GM23248 (cell line): ENCODE data around the gene RPS6KB2. TPM values are rescaled to one million over a fixed set of nuclear protein-coding genes. Genes with fewer than 3 reads are reported as not detected.
"Not testable (repeated sequence)": the region's sequence is repeated elsewhere in the genome, so short reads cannot be mapped to it uniquely, and the experiment has no call there.

Experiments
- DNase-seq: peaks from one replicate; pipeline ENCODE4 v3.0.0-alpha.2; 2015
- H2AFZ ChIP-seq: fragments of 200-600 bp; sonication (generic); 2 replicates; pipeline ENCODE4 v1.6.1; 2016; ENCODE audit warnings: antibody characterized with exemption
- H3F3A ChIP-seq: fragments of 200-600 bp; sonication (generic); 2 replicates; pipeline ENCODE4 v1.6.1; 2016; ENCODE audit warnings: mild to moderate bottlenecking, antibody characterized with exemption, mixed run types; ENCODE audit not compliant: insufficient read depth
- H3K27ac ChIP-seq: fragments of 200-600 bp; sonication (generic); 2 replicates; pipeline ENCODE4 v1.5.1; 2016; ENCODE audit warnings: mild to moderate bottlenecking
- H3K27me3 ChIP-seq: fragments of 200-600 bp; sonication (generic); replicated peaks from 2 replicates; pipeline ENCODE4 v1.6.1; 2016; ENCODE audit warnings: mild to moderate bottlenecking; ENCODE audit not compliant: insufficient read depth
- H3K36me3 ChIP-seq: fragments of 200-600 bp; sonication (generic); 2 replicates; pipeline ENCODE4 v1.6.1; 2016; ENCODE audit warnings: low read depth, mild to moderate bottlenecking
- H3K4me1 ChIP-seq: fragments of 200-600 bp; sonication (generic); 2 replicates; pipeline ENCODE4 v1.6.1; 2016; ENCODE audit warnings: mild to moderate bottlenecking; ENCODE audit not compliant: insufficient read depth
- H3K4me2 ChIP-seq: fragments of 200-600 bp; sonication (generic); one replicate; pipeline ENCODE4 v1.6.1; 2016; ENCODE audit warnings: mild to moderate bottlenecking; ENCODE audit not compliant: unreplicated experiment
- H3K4me3 ChIP-seq: fragments of 200-600 bp; sonication (generic); 2 replicates; pipeline ENCODE4 v1.5.1; 2016; ENCODE audit warnings: mild to moderate bottlenecking
- H3K79me2 ChIP-seq: fragments of 200-600 bp; sonication (generic); 2 replicates; pipeline ENCODE4 v1.6.1; 2016; ENCODE audit warnings: mild to moderate bottlenecking; ENCODE audit not compliant: insufficient read depth
- H3K9ac ChIP-seq: fragments of 200-600 bp; sonication (generic); 2 replicates; pipeline ENCODE4 v1.6.1; 2016; ENCODE audit warnings: mild to moderate bottlenecking
- H3K9me2 ChIP-seq: fragments of 200-600 bp; sonication (generic); 2 replicates; pipeline ENCODE4 v1.6.1; 2016; ENCODE audit warnings: mixed run types, mild to moderate bottlenecking, moderate library complexity; ENCODE audit not compliant: insufficient read depth
- H3K9me3 ChIP-seq: fragments of 200-600 bp; sonication (generic); one replicate; pipeline ENCODE4 v1.6.1; 2017; ENCODE audit warnings: low read depth
- H4K20me1 ChIP-seq: fragments of 200-600 bp; sonication (generic); 2 replicates; pipeline ENCODE4 v1.6.0; 2016; ENCODE audit not compliant: insufficient read depth
- EZH2 ChIP-seq: fragments of 200-600 bp; sonication (generic); IDR thresholded peaks from 2 replicates; pipeline ENCODE4 v1.6.1; 2018; ENCODE audit warnings: antibody characterized with exemption, mild to moderate bottlenecking; ENCODE audit not compliant: insufficient read depth, poor library complexity, severe bottlenecking
- EZH2phosphoT487 ChIP-seq: fragments of 200-600 bp; sonication (generic); IDR thresholded peaks from 2 replicates; pipeline ENCODE4 v1.6.1; 2018; ENCODE audit warnings: antibody characterized with exemption, moderate library complexity, mild to moderate bottlenecking, low read depth; ENCODE audit not compliant: insufficient read depth
- whole genome bisulfite sequencing, 2 experiments: methylation state at CpG; one replicate each; pipeline ENCODE4 v1.1.6; 2015 to 2017; ENCODE audit warnings: low lambda C conversion rate in 2 of 2, low coverage in 1 of 2; ENCODE audit errors: missing lambda C conversion rate in 2 of 2; 5-methylcytosine and 5-hydroxymethylcytosine counted together
- in situ Hi-C: fragments of 300-500 bp; cut with MboI; formaldehyde crosslinking; loops from 2 replicates; pipeline ENCODE4 v1.15.0; 2020
- polyA plus RNA-seq: library from polyadenylated mRNA; unstranded; fragments of >200 nt; fragmentation: Nextera tagmentation; extraction: Ambion mirVana; gene quantifications from 2 replicates; pipeline ENCODE4 v1.2.1, GENCODE V29; 2016
- total RNA-seq: library from RNA; depleted of rRNA; stranded (reverse); fragments of >200 nt; shearing (Covaris generic); gene quantifications from 2 replicates; pipeline ENCODE4 v1.2.3, GENCODE V29; 2014

RPS6KB2 gene
- total and polyA plus RNA-seq, 2 experiments from 2014 or later: 52.3 to 68.0 TPM

DNA sequence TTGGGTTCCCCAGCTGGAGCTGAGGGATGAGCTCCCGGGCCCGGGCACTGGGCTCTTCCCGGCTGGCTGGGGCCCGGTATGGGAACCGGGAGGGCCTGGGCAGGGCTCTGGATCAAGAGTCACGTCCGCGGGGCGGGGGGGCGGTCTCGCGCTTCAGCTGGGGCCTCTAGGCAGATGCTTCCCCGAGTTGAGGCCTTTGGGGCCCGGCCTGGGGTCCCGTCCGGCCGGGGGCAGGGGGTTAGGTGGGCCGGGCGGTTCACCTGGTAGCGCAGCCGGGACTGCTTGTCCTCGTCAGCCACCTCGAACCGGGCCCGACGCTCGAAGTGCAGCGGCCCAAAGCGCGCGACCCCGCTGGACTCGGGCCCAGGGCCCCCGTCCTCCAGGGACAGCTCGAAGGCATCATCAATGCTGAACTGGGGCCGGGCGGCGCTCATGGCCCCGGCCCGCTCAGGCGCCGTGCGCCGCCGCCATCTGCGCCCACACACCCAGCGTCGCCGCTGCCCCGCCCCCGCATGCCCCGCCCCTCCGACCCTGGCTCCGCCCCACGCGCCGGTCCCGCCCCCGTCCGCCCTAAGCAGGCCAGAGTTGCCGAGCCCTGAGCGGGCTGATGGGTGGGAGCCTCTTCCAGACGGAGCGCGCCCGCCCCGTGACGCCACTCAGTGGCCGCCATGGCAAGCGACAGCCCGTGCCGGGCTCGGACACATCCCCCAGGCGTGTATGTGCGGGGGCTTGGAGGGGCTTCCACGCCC, 40.6 kb downstream of the RPS6KB2 start, which contains the start of gene TMEM134:
TSS of gene TMEM134 (minus strand) at position 493 of the 749 bp plus-strand sequence. CDS start at position 434, 59 bp downstream.
- no peaks in the 10 kb centered on the region for H3K9me3 ChIP-seq
- no peaks in the 10 kb centered on the region for H3K36me3 ChIP-seq
- TF ChIP-seq EZH2 (no peak), EZH2phosphoT487 (no peak)
- H3K4me2 ChIP-seq: peak within 1 kb of the TSS; percentile 86
- peak within 1 kb of the TSS; percentile 89 for H3K4me3 ChIP-seq
- H3K79me2 ChIP-seq: peaks cover 23% of the 10 kb centered on the region; the same call in 1 of the 2 replicates
- H4K20me1 ChIP-seq: no peaks in the 10 kb centered on the region
- no peaks in the 10 kb centered on the region for H3F3A ChIP-seq
- no peaks in the 10 kb centered on the region for H3K9me2 ChIP-seq
- peaks cover 4% of the 10 kb centered on the region; the same call in 1 of the 2 replicates for H3K4me1 ChIP-seq
- H3K9ac ChIP-seq: peak within 1 kb of the TSS; percentile 94
- WGBS, 2 experiments: 0 to 3% methylated on average over 6 to 49 of the region's 76 CpGs
- DNase-seq: peak; percentile 97
- in situ Hi-C loops: no loop called here
- H3K27ac ChIP-seq: peak within 1 kb of the TSS; percentile 81
- peak within 1 kb of the TSS; percentile 95 for H2AFZ ChIP-seq
- no peaks in the 10 kb centered on the region for H3K27me3 ChIP-seq

- H2AFZ ChIP-seq: peak overlapping the region; percentile 95
- H3K4me2 ChIP-seq: peak overlapping the region; percentile 86
- H3K36me3 ChIP-seq: no peaks in the 10 kb centered on the region
Observed at GRCh38 chr11:67469508-67469811, 41.2 kb downstream of the RPS6KB2 start.

DNA sequence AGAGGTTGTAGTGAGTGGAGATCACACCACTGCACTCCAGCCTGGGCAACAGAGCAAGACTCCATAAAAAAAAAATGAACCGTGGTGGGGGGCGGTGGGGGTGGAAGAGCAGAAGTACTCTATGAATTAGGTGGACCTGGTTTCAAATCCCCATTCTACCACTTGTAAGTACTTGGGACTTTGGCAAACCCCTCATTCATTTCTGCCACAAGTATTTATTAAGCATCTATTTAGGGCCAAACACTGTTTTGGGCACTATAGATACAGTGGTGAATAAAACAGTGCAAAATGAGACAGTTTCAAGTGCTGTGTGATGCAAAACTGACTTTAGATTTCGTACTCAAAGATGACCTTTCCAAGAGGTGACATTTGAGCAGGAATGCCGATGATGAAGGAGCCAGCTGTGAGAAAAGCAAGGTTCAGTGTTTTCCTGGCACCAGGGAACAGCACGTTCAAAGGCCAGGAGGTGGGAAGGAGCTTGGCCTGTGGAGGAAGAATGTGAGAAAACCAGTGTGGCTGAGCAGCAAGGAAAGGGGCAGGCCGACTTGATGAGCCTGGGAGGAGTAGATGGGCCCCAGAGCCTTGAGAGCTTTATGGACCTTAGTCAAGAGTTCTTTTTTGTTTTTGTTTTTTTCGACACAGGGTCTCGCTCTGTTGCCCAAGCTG, 42.2 kb downstream of the RPS6KB2 start:
- DNase-seq: no peak
- H4K20me1 ChIP-seq: no peaks in the 10 kb centered on the region
- H3K9me3 ChIP-seq: no peaks in the 10 kb centered on the region
- peaks cover 23% of the 10 kb centered on the region; the same call in 1 of the 2 replicates for H3K79me2 ChIP-seq
- H3K9ac ChIP-seq: no peak overlapping the region
- no peaks in the 10 kb centered on the region for H3K9me2 ChIP-seq
- no peaks in the 10 kb centered on the region for H3K36me3 ChIP-seq
- no peaks in the 10 kb centered on the region for H3F3A ChIP-seq
- H3K4me1 ChIP-seq: peaks cover 4% of the 10 kb centered on the region; the same call in 1 of the 2 replicates
- no peak overlapping the region for H2AFZ ChIP-seq
- H3K4me3 ChIP-seq: no peak overlapping the region
- WGBS, 2 experiments: 75 to 82% methylated on average over 8 of the region's 8 CpGs
- H3K27me3 ChIP-seq: no peaks in the 10 kb centered on the region
- in situ Hi-C loops: no loop called here
- H3K27ac ChIP-seq: no peak overlapping the region
- TF ChIP-seq EZH2 (no peak), EZH2phosphoT487 (no peak)
- no peak overlapping the region for H3K4me2 ChIP-seq

More at GRCh38 chr11:67469508-67469811, 41.2 kb downstream of the RPS6KB2 start:
- WGBS, 2 experiments: 8 to 9% methylated on average over 9 of the region's 9 CpGs
- H3K27ac ChIP-seq: peak overlapping the region; percentile 56
- H4K20me1 ChIP-seq: no peaks in the 10 kb centered on the region
- H3K4me3 ChIP-seq: peak overlapping the region; percentile 89
- no peaks in the 10 kb centered on the region for H3K9me2 ChIP-seq
- TF ChIP-seq EZH2 (no peak), EZH2phosphoT487 (no peak)
- peaks cover 23% of the 10 kb centered on the region; the same call in 1 of the 2 replicates for H3K79me2 ChIP-seq
- peaks cover 4% of the 10 kb centered on the region; the same call in 1 of the 2 replicates for H3K4me1 ChIP-seq
- peak overlapping the region; percentile 94 for H3K9ac ChIP-seq
- no peaks in the 10 kb centered on the region for H3F3A ChIP-seq
- no peaks in the 10 kb centered on the region for H3K9me3 ChIP-seq
- H3K27me3 ChIP-seq: no peaks in the 10 kb centered on the region
- DNase-seq: no peak
- in situ Hi-C loops: no loop called here

GRCh38 chr11:67472882-67473281, 44.6 kb downstream of the RPS6KB2 start:
- DNase-seq: no peak
- no peaks in the 10 kb centered on the region for H3K27me3 ChIP-seq
- H3K4me3 ChIP-seq: no peak overlapping the region
- peaks cover 4% of the 10 kb centered on the region; the same call in 1 of the 2 replicates for H3K4me1 ChIP-seq
- no peak overlapping the region for H3K9ac ChIP-seq
- WGBS, 2 experiments: 65 to 77% methylated on average over 7 of the region's 7 CpGs
- no peak overlapping the region for H2AFZ ChIP-seq
- no peaks in the 10 kb centered on the region for H3K9me3 ChIP-seq
- in situ Hi-C loops: no loop called here
- H4K20me1 ChIP-seq: no peaks in the 10 kb centered on the region
- H3K9me2 ChIP-seq: no peaks in the 10 kb centered on the region
- H3K79me2 ChIP-seq: peaks cover 8% of the 10 kb centered on the region; the same call in 1 of the 2 replicates
- H3F3A ChIP-seq: no peaks in the 10 kb centered on the region
- H3K4me2 ChIP-seq: no peak overlapping the region
- H3K36me3 ChIP-seq: no peaks in the 10 kb centered on the region
- H3K27ac ChIP-seq: no peak overlapping the region
- TF ChIP-seq EZH2phosphoT487 (no peak), EZH2 (no peak)

GRCh38 chr11:67476692-67477091, 48.4 kb downstream of the RPS6KB2 start:
- H3K4me3 ChIP-seq, H3K27ac ChIP-seq, H2AFZ ChIP-seq, DNase-seq, H3K79me2 ChIP-seq, H3K9ac ChIP-seq, in situ Hi-C loops, H3F3A ChIP-seq, H4K20me1 ChIP-seq, H3K4me1 ChIP-seq, H3K4me2 ChIP-seq, H3K9me2 ChIP-seq, H3K9me3 ChIP-seq, H3K27me3 ChIP-seq, H3K36me3 ChIP-seq: not testable (repeated sequence)
- WGBS, 2 experiments: 70 to 75% methylated on average over 10 of the region's 10 CpGs

GRCh38 chr11:67477344-67478050, 49.2 kb downstream of the RPS6KB2 start:
- H3K9me3 ChIP-seq, H4K20me1 ChIP-seq, H3K4me1 ChIP-seq, DNase-seq, H3K79me2 ChIP-seq, H3K36me3 ChIP-seq, in situ Hi-C loops, H2AFZ ChIP-seq, H3K9ac ChIP-seq, H3K4me3 ChIP-seq, H3K27me3 ChIP-seq, H3K4me2 ChIP-seq, H3F3A ChIP-seq, H3K27ac ChIP-seq, H3K9me2 ChIP-seq: not testable (repeated sequence)
- WGBS, 2 experiments: 67 to 76% methylated on average over 14 of the region's 16 CpGs
